ENCODE results near the gene TTF2.

GRCh38 chr1:117015724-117016123, 44.4 kb upstream of the TTF2 start:
- TF ChIP-seq POLR2A (IDR thresholded peaks at IDR 0.05) (no peak), CTCF (IDR thresholded peaks at IDR 0.05) (no peak), POLR2AphosphoS5 (IDR thresholded peaks at IDR 0.05) (no peak)
